Brain microvascular endothelial cell (primary cell): ENCODE data around the gene RARA.

ENCODE experiments used
- DNase-seq: peaks from one replicate; pipeline ENCODE4 v3.0.0-alpha.2; 2020
- H3K27ac ChIP-seq: fragments of 250-450 bp; sonication (Bioruptor Pico); 2 replicates; pipeline ENCODE4 v1.5.1; 2020; ENCODE audit warnings: mild to moderate bottlenecking, moderate library complexity
- H3K27me3 ChIP-seq: fragments of 250-450 bp; sonication (Bioruptor Pico); replicated peaks from 2 replicates; pipeline ENCODE4 v1.5.1; 2020; ENCODE audit warnings: mild to moderate bottlenecking
- H3K36me3 ChIP-seq: fragments of 250-450 bp; sonication (Bioruptor Pico); replicated peaks from 2 replicates; pipeline ENCODE4 v1.5.1; 2020; ENCODE audit warnings: mild to moderate bottlenecking
- H3K4me3 ChIP-seq: 2 replicates; pipeline ENCODE4 v1.5.1; 2011; ENCODE audit warnings: low read depth, mild to moderate bottlenecking, control low read depth, low read length, moderate library complexity
- in situ Hi-C: cut with HindIII; loops from 2 replicates; pipeline ENCODE4 v1.10.0; 2017; ENCODE audit warnings: low sequenced_read_pairs, low pct_ligation_motif_present
- TF ChIP-seq, protein P1 (sequence below): IDR thresholded peaks from 2 replicates; pipeline ENCODE4 v1.5.1; 2011; ENCODE audit warnings: low read depth, mild to moderate bottlenecking, moderate library complexity, low read length, control low read depth, inconsistent platforms; ENCODE audit errors: missing control alignments

The RARA gene

DNA sequence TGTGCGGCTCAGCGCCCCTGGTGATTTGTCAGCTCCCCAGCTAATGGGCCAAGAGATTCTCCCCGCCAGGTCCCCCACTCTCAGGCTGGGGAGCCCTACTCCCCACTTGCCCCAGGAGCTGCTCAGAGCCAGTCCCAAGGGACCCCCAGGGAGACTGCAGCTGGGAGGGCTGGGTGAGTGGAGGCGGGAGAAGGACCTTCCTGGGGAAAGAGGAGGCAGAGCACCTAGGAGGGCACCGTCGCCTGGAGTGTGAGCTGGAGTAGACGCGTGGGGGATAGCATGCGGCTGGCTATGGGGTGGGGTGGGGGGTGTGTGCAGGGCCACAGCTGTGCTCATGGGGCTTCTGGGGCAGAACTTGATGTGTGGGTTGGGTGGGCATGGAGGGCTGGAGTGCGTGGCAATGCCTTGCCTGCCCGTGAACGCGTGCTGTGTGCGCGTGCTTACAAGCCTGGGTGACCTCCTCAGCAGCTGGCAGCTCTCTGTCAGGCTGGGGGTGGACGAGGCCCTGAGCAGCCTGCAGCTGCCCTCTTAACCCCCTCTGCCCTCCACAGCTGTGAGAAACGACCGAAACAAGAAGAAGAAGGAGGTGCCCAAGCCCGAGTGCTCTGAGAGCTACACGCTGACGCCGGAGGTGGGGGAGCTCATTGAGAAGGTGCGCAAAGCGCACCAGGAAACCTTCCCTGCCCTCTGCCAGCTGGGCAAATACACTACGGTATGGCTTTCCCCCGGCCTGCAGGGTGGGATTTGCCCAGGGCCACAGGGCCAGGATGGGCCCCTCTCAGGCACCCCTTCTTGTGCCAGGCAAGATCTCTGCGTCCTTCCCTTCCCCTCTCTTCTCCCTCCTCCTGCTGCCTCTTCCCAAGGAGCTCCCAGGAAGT is 42.6 kb downstream of the RARA start:
- TF ChIP-seq, protein P1, sequence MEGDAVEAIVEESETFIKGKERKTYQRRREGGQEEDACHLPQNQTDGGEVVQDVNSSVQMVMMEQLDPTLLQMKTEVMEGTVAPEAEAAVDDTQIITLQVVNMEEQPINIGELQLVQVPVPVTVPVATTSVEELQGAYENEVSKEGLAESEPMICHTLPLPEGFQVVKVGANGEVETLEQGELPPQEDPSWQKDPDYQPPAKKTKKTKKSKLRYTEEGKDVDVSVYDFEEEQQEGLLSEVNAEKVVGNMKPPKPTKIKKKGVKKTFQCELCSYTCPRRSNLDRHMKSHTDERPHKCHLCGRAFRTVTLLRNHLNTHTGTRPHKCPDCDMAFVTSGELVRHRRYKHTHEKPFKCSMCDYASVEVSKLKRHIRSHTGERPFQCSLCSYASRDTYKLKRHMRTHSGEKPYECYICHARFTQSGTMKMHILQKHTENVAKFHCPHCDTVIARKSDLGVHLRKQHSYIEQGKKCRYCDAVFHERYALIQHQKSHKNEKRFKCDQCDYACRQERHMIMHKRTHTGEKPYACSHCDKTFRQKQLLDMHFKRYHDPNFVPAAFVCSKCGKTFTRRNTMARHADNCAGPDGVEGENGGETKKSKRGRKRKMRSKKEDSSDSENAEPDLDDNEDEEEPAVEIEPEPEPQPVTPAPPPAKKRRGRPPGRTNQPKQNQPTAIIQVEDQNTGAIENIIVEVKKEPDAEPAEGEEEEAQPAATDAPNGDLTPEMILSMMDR, result no peak
- Histone ChIP-seq H3K36me3 (peaks cover 66% of the 10 kb centered on the region), H3K27ac (no peak overlapping the region), H3K4me3 (no peak overlapping the region), H3K27me3 (no peaks in the 10 kb centered on the region)
- DNase-seq, result no peak
- in situ Hi-C loops, result loop anchor here (5.0 kb wide), 1 partner anchor 49 kb away; no protein-coding TSS in a partner anchor

DNA sequence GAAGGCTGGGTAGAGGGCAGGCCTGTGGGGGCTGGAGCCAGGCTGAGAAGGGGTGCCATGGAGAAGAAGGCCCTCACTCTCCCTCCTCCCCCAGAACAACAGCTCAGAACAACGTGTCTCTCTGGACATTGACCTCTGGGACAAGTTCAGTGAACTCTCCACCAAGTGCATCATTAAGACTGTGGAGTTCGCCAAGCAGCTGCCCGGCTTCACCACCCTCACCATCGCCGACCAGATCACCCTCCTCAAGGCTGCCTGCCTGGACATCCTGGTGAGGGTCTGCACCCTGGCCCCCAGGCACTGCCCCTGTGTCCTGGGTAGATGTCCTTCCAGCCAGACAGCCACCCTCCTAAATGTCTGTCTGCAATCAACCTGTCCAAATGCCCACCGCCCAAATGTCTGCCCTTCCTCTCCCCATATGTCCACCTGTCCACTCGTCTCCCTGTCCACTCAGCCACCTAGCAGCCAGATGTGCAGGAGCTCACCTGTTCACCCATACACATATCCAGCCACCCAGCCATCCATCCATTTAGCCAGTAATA is 43.3 kb downstream of the RARA start:
- no peaks in the 10 kb centered on the region for H3K27me3 ChIP-seq
- TF ChIP-seq, protein P1, result no peak
- no peak overlapping the region for H3K4me3 ChIP-seq
- no peak overlapping the region for H3K27ac ChIP-seq
- H3K36me3 ChIP-seq, result peaks cover 66% of the 10 kb centered on the region
- no peak for DNase-seq
- in situ Hi-C loops, result loop anchor here (5.0 kb wide), 1 partner anchor 50 kb away; no protein-coding TSS in a partner anchor

GRCh38 chr17:40352779-40353394 is 43.9 kb downstream of the RARA start:
- TF ChIP-seq, protein P1, result no peak
- Histone ChIP-seq H3K4me3 (no peak overlapping the region), H3K36me3 (peaks cover 66% of the 10 kb centered on the region), H3K27me3 (no peaks in the 10 kb centered on the region), H3K27ac (no peak overlapping the region)
- no peak for DNase-seq
- in situ Hi-C loops, result loop anchor here (5.0 kb wide), 1 partner anchor 51 kb away; no protein-coding TSS in a partner anchor

GRCh38 chr17:40354221-40355122 is 45.5 kb downstream of the RARA start:
- H3K27me3 ChIP-seq, result no peaks in the 10 kb centered on the region
- no peak for DNase-seq
- H3K36me3 ChIP-seq, result peaks cover 53% of the 10 kb centered on the region
- no peak overlapping the region for H3K27ac ChIP-seq
- no peak overlapping the region for H3K4me3 ChIP-seq
- TF ChIP-seq, protein P1, result no peak
- in situ Hi-C loops, result loop anchor here (5.0 kb wide), 1 partner anchor 52 kb away; no protein-coding TSS in a partner anchor

DNA sequence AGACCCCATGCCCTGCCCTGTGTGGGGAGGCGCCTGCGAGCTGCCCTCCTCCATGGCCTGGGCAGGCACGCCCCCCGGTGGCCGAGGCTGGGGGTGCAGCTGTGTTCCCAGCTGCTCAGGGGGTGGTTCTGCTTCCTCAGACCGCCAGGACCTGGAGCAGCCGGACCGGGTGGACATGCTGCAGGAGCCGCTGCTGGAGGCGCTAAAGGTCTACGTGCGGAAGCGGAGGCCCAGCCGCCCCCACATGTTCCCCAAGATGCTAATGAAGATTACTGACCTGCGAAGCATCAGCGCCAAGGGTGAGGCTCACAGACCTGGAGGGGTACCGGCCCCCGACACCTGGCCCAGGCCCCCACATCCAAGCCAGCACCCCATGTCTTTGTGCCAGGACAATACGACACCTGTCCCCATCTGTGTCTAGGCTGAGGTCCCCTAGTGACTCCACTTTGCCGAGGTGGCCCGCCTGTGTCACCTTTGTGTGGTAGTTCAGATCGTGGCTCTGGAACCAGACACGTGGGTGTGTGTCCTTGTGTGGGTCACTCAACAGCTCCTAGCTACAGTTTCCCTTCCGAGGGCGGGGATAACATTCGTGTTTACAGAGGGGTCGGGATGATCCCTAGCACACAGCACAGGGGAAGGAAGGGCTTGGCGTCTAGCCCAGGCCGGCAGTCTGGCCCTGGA is 46.3 kb downstream of the RARA start:
- Histone ChIP-seq H3K4me3 (no peak overlapping the region), H3K27ac (no peak overlapping the region), H3K27me3 (no peaks in the 10 kb centered on the region), H3K36me3 (peaks cover 45% of the 10 kb centered on the region)
- DNase-seq, result no peak
- TF ChIP-seq, protein P1, result peak; percentile 96
- in situ Hi-C loops, result no loop called here
